TTC549 (cell line): Measurements from ENCODE around the gene SPECC1L.

Experiments used
- FAIRE-seq: peaks from 2 replicates; lab custom pipeline; 2012; peaks lifted over from hg19 to GRCh38; lab: Jason Lieb, UNC

Gene SPECC1L

GRCh38 chr22:24417901-24418641, 147.4 kb downstream of the SPECC1L start:
- no peak for FAIRE-seq

GRCh38 chr22:24418786-24419474, 148.3 kb downstream of the SPECC1L start:
- FAIRE-seq, result no peak

- no peak for FAIRE-seq
Observed at GRCh38 chr22:24419475-24419850, 148.8 kb downstream of the SPECC1L start.

GRCh38 chr22:24420072-24420976, 149.7 kb downstream of the SPECC1L start:
- FAIRE-seq, result no peak

- no peak for FAIRE-seq
Observed at GRCh38 chr22:24420977-24421343, 150.3 kb downstream of the SPECC1L start.

- FAIRE-seq, result no peak
Observed at GRCh38 chr22:24421428-24421931, 150.8 kb downstream of the SPECC1L start.

- FAIRE-seq, result no peak
Observed at GRCh38 chr22:24422102-24422665, 151.6 kb downstream of the SPECC1L start.

GRCh38 chr22:24423519-24424000, 152.9 kb downstream of the SPECC1L start:
- no peak for FAIRE-seq

- no peak for FAIRE-seq
Observed at GRCh38 chr22:24424001-24424900, 153.6 kb downstream of the SPECC1L start.

- FAIRE-seq, result no peak
Observed at GRCh38 chr22:24424901-24425775, 154.5 kb downstream of the SPECC1L start.

GRCh38 chr22:24426436-24426835, 155.8 kb downstream of the SPECC1L start:
- FAIRE-seq, result no peak

- no peak for FAIRE-seq
Observed at GRCh38 chr22:24426851-24427499, 156.3 kb downstream of the SPECC1L start.

GRCh38 chr22:24427500-24428164, 157.0 kb downstream of the SPECC1L start, which contains the start of gene ADORA2A:
TSS of gene ADORA2A (plus strand) at chr22:24427599. CDS start at chr22:24433405, 5,806 bp downstream.
- no peak for FAIRE-seq

- FAIRE-seq, result no peak
Observed at GRCh38 chr22:24428751-24429410, 158.2 kb downstream of the SPECC1L start.

- no peak for FAIRE-seq
Observed at GRCh38 chr22:24429411-24430365, 159.1 kb downstream of the SPECC1L start.

GRCh38 chr22:24430431-24431308, 160.0 kb downstream of the SPECC1L start:
- FAIRE-seq, result no peak
